Neural progenitor cell (in vitro differentiated cells): ENCODE results near the gene RAB3A. TPM values are rescaled to one million over a fixed set of nuclear protein-coding genes. Genes with fewer than 3 reads are reported as not detected.
A peak's percentile ranks its signal among the peaks of the same experiment; 100 is the strongest.

Experiments used
- DNase-seq: peaks from one replicate; pipeline ENCODE4 v3.0.0-alpha.2; 2016; ENCODE audit warnings: low spot score
- H2AFZ ChIP-seq: fragments of 200-600 bp; sonication (generic); replicated peaks from 2 replicates; pipeline ENCODE4 v1.6.1; 2016; ENCODE audit warnings: antibody characterized with exemption
- H3F3A ChIP-seq: fragments of 200-600 bp; sonication (generic); 2 replicates; pipeline ENCODE4 v1.6.1; 2016; ENCODE audit warnings: antibody characterized with exemption, low read depth
- H3K27ac ChIP-seq: fragments of 200-600 bp; sonication (generic); 2 replicates; pipeline ENCODE4 v1.5.1; 2016; ENCODE audit warnings: mild to moderate bottlenecking
- H3K27me3 ChIP-seq: fragments of 200-600 bp; sonication (generic); 2 replicates; pipeline ENCODE4 v1.6.1; 2016; ENCODE audit warnings: mild to moderate bottlenecking, moderate library complexity
- H3K36me3 ChIP-seq: fragments of 200-600 bp; sonication (generic); 2 replicates; pipeline ENCODE4 v1.5.1; 2016
- H3K4me1 ChIP-seq: fragments of 200-600 bp; sonication (generic); 2 replicates; pipeline ENCODE4 v1.6.1; 2016; ENCODE audit warnings: mixed run types
- H3K4me2 ChIP-seq: fragments of 200-600 bp; sonication (generic); 2 replicates; pipeline ENCODE4 v1.6.1; 2016
- H3K4me3 ChIP-seq: fragments of 200-600 bp; sonication (generic); 2 replicates; pipeline ENCODE4 v1.5.1; 2016
- H3K79me2 ChIP-seq: fragments of 200-600 bp; sonication (generic); 2 replicates; pipeline ENCODE4 v1.6.1; 2016; ENCODE audit warnings: low read depth
- H3K9ac ChIP-seq: fragments of 200-600 bp; sonication (generic); 2 replicates; pipeline ENCODE4 v1.6.1; 2016
- H3K9me3 ChIP-seq: fragments of 200-600 bp; sonication (generic); 2 replicates; pipeline ENCODE4 v1.5.1; 2016; ENCODE audit warnings: low read depth
- H4K20me1 ChIP-seq: fragments of 200-600 bp; sonication (generic); 2 replicates; pipeline ENCODE4 v1.6.1; 2016; ENCODE audit warnings: low read depth
- H3K27ac Mint-ChIP-seq: 3 replicates; pipeline ENCODE4 v1.8.0; 2021; ENCODE audit warnings: mixed read lengths
- H3K27me3 Mint-ChIP-seq: 2 replicates; pipeline ENCODE4 v1.8.0; 2022; ENCODE audit warnings: low read depth, mild to moderate bottlenecking, inconsistent platforms, moderate library complexity, mixed read lengths; ENCODE audit not compliant: insufficient read depth
- H3K36me3 Mint-ChIP-seq: 3 replicates; pipeline ENCODE4 v1.8.0; 2021; ENCODE audit warnings: mixed read lengths
- H3K4me1 Mint-ChIP-seq: 3 replicates; pipeline ENCODE4 v1.8.0; 2021; ENCODE audit warnings: mixed read lengths
- H3K4me3 Mint-ChIP-seq: 3 replicates; pipeline ENCODE4 v1.8.0; 2021; ENCODE audit warnings: mild to moderate bottlenecking, moderate library complexity, mixed read lengths
- H3K9me3 Mint-ChIP-seq: 3 replicates; pipeline ENCODE4 v1.8.0; 2020; ENCODE audit warnings: mixed read lengths
- CTCF ChIP-seq: fragments of 200-600 bp; sonication (generic); IDR thresholded peaks from 2 replicates; pipeline ENCODE4 v1.5.1; 2017; ENCODE audit warnings: antibody characterized with exemption, mild to moderate bottlenecking
- EZH2 ChIP-seq: fragments of 200-600 bp; sonication (generic); IDR thresholded peaks from 2 replicates; pipeline ENCODE4 v1.6.1; 2017; ENCODE audit warnings: antibody characterized with exemption, mild to moderate bottlenecking, moderate library complexity
- EZH2phosphoT487 ChIP-seq: fragments of 200-600 bp; sonication (generic); IDR thresholded peaks from 2 replicates; pipeline ENCODE4 v1.6.1; 2017; ENCODE audit warnings: antibody characterized with exemption
- total RNA-seq: library from RNA; depleted of rRNA; stranded (reverse); fragments of >200 nt; gene quantifications from 2 replicates; pipeline ENCODE4 v1.2.3, GENCODE V29; 2015; ENCODE audit warnings: low replicate concordance

Gene RAB3A
- total RNA-seq, 1 donor from 2014 or later: 1.1 TPM

DNA sequence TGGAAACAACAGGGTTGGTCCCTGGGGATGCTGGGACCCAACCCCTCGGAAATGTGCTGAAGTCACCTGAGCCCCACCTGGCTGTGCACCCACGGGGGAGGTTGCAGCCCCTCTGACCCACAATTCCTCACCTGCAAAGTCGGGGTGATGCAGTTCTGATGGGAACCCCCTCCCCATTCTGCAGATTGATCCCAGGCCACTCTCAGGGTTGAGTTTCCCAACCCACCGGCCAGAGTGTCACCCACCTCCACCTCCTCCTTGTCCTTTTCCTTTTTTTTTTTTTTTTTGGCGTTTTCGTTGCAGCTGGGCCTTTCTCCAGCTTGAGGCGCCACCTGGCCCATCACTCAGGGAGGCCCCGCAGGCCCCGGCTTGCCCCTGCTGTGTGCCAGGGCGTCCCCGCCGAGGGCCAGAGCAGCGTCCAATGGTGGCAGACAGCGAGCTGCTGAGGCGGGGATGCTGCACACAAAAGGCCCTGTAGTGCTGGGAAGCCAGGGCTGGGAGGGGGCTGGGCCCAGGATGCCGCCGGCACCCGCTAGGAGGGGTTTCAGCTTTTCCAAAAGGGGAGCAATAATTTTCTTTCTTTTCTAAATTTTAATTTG lies 46.3 kb downstream of the RAB3A start:
- Mint-ChIP-seq H3K4me1 (peaks cover 29% of the 10 kb centered on the region), H3K27me3 (peaks cover 7% of the 10 kb centered on the region), H3K27ac (no peak overlapping the region), H3K9me3 (no peaks in the 10 kb centered on the region), H3K36me3 (peaks cover 5% of the 10 kb centered on the region), H3K4me3 (no peak overlapping the region)
- Histone ChIP-seq H3K4me1 (peaks cover 19% of the 10 kb centered on the region), H3K79me2 (peaks cover 27% of the 10 kb centered on the region), H4K20me1 (peaks cover 36% of the 10 kb centered on the region), H3K27ac (peak overlapping the region; percentile 58), H3K9ac (peak overlapping the region; percentile 25), H3F3A (peaks cover 32% of the 10 kb centered on the region), H3K36me3 (no peaks in the 10 kb centered on the region), H3K4me2 (peak overlapping the region; percentile 55), H3K4me3 (peak overlapping the region; percentile 5), H2AFZ (no peak overlapping the region), H3K9me3 (no peaks in the 10 kb centered on the region), H3K27me3 (no peaks in the 10 kb centered on the region)
- DNase-seq: peak; percentile 79
- TF ChIP-seq CTCF (peak; percentile 24), EZH2phosphoT487 (no peak), EZH2 (no peak)

DNA sequence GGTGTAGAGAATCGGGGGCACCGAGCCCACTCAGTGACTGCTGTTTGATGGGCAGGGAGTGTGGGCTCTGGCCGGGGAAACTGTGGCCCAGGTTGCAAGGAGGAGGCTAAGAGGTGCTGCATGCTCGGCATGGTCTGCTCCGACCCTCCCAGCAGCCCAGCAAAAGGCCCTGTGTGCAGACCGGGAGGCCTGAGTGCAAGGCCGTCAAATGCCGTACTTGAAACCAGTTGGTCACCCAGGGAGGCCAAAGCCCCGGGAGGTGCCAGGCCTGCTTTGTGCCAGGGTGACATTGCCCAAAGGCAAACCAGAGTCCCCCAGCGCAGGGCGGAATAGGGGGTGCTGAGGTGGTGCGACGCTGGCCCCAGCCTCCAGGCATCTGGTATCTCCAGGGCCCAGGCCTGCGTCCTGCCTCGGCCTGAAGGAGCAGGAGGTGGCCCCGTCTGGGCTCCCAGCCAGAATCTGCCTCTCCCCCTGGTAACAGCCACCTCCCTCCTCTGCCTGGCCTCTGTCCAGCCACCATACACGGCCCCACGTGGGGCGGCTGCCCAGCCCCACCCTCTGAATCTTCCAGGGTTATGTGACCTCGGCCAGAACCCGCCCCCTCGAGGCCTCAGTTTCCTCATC lies 46.9 kb downstream of the RAB3A start:
- Mint-ChIP-seq H3K27me3 (peaks cover 7% of the 10 kb centered on the region), H3K36me3 (peaks cover 5% of the 10 kb centered on the region), H3K4me3 (no peak overlapping the region), H3K4me1 (peaks cover 34% of the 10 kb centered on the region), H3K9me3 (no peaks in the 10 kb centered on the region), H3K27ac (no peak overlapping the region)
- H3F3A ChIP-seq: peaks cover 38% of the 10 kb centered on the region
- no peaks in the 10 kb centered on the region for H3K9me3 ChIP-seq
- no peak overlapping the region for H3K4me3 ChIP-seq
- H3K27me3 ChIP-seq: no peaks in the 10 kb centered on the region
- peak overlapping the region; percentile 55 for H3K4me2 ChIP-seq
- H3K9ac ChIP-seq: no peak overlapping the region
- DNase-seq: no peak
- H3K36me3 ChIP-seq: no peaks in the 10 kb centered on the region
- no peak overlapping the region for H3K27ac ChIP-seq
- TF ChIP-seq EZH2phosphoT487: no peak
- peaks cover 27% of the 10 kb centered on the region for H3K79me2 ChIP-seq
- no peak overlapping the region for H2AFZ ChIP-seq
- peaks cover 19% of the 10 kb centered on the region for H3K4me1 ChIP-seq
- H4K20me1 ChIP-seq: peaks cover 32% of the 10 kb centered on the region

GRCh38 chr19:18156268-18156667 lies 47.6 kb downstream of the RAB3A start:
- no peaks in the 10 kb centered on the region for H3K27me3 ChIP-seq
- no peaks in the 10 kb centered on the region for H3K9me3 ChIP-seq
- peaks cover 5% of the 10 kb centered on the region for H3K36me3 Mint-ChIP-seq
- H3K79me2 ChIP-seq: peaks cover 27% of the 10 kb centered on the region
- H2AFZ ChIP-seq: no peak overlapping the region
- H3K27ac Mint-ChIP-seq: peak overlapping the region; percentile 35
- H3K27me3 Mint-ChIP-seq: peaks cover 10% of the 10 kb centered on the region
- H3K9ac ChIP-seq: no peak overlapping the region
- TF ChIP-seq EZH2phosphoT487: no peak
- TF ChIP-seq CTCF: no peak
- TF ChIP-seq EZH2: no peak
- peaks cover 45% of the 10 kb centered on the region for H3F3A ChIP-seq
- peaks cover 19% of the 10 kb centered on the region for H3K4me1 ChIP-seq
- H3K4me3 ChIP-seq: no peak overlapping the region
- peak overlapping the region; percentile 20 for H3K4me3 Mint-ChIP-seq
- H3K4me1 Mint-ChIP-seq: peaks cover 34% of the 10 kb centered on the region
- peaks cover 26% of the 10 kb centered on the region for H4K20me1 ChIP-seq
- DNase-seq: no peak
- H3K9me3 Mint-ChIP-seq: no peaks in the 10 kb centered on the region
- H3K36me3 ChIP-seq: no peaks in the 10 kb centered on the region
- H3K4me2 ChIP-seq: no peak overlapping the region
- no peak overlapping the region for H3K27ac ChIP-seq
